ENCODE measurements around the gene CD9.

The CD9 gene

DNA sequence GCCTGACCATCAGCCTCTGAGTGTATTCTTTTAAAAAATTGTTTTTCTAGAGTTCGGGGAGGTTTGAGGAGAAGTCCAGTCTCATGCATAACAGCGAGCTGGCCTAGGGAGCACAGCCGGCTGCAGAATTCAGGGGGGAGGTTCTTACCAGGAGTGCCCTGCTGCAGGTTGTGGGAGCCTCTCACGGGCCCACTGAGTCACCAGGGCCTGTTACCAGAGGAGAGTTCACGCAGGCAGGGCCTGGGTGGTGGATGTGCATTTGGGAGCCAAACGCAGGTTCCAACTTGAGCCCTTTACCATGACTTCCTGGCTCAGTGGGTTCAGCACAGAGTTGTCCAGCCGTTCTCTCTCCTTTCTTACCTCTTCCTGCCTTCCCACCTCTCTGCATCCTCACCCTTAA lies 14.4 kb downstream of the CD9 start:
- Histone ChIP-seq H3K4me3 (replicated peaks; ENCODE audit: insufficient read depth, low read length) (no peak overlapping the region), H3K27ac (replicated peaks) (no peak overlapping the region), H3K27me3 (ENCODE audit: insufficient read depth, poor library complexity, severe bottlenecking) (no peaks in the 10 kb centered on the region)
- TF ChIP-seq GABPA (IDR thresholded peaks at IDR 0.05; ENCODE audit: low read depth) (no peak), SPI1 (IDR thresholded peaks at IDR 0.05; ENCODE audit: borderline replicate concordance, low read depth) (no peak), POLR2AphosphoS5 (IDR thresholded peaks at IDR 0.05; ENCODE audit: low read depth) (no peak)
- TF ChIP-seq, protein P1, sequence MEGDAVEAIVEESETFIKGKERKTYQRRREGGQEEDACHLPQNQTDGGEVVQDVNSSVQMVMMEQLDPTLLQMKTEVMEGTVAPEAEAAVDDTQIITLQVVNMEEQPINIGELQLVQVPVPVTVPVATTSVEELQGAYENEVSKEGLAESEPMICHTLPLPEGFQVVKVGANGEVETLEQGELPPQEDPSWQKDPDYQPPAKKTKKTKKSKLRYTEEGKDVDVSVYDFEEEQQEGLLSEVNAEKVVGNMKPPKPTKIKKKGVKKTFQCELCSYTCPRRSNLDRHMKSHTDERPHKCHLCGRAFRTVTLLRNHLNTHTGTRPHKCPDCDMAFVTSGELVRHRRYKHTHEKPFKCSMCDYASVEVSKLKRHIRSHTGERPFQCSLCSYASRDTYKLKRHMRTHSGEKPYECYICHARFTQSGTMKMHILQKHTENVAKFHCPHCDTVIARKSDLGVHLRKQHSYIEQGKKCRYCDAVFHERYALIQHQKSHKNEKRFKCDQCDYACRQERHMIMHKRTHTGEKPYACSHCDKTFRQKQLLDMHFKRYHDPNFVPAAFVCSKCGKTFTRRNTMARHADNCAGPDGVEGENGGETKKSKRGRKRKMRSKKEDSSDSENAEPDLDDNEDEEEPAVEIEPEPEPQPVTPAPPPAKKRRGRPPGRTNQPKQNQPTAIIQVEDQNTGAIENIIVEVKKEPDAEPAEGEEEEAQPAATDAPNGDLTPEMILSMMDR (IDR thresholded peaks at IDR 0.05; ENCODE audit: insufficient read depth, low read length) = no peak
- TF ChIP-seq, protein P2, sequence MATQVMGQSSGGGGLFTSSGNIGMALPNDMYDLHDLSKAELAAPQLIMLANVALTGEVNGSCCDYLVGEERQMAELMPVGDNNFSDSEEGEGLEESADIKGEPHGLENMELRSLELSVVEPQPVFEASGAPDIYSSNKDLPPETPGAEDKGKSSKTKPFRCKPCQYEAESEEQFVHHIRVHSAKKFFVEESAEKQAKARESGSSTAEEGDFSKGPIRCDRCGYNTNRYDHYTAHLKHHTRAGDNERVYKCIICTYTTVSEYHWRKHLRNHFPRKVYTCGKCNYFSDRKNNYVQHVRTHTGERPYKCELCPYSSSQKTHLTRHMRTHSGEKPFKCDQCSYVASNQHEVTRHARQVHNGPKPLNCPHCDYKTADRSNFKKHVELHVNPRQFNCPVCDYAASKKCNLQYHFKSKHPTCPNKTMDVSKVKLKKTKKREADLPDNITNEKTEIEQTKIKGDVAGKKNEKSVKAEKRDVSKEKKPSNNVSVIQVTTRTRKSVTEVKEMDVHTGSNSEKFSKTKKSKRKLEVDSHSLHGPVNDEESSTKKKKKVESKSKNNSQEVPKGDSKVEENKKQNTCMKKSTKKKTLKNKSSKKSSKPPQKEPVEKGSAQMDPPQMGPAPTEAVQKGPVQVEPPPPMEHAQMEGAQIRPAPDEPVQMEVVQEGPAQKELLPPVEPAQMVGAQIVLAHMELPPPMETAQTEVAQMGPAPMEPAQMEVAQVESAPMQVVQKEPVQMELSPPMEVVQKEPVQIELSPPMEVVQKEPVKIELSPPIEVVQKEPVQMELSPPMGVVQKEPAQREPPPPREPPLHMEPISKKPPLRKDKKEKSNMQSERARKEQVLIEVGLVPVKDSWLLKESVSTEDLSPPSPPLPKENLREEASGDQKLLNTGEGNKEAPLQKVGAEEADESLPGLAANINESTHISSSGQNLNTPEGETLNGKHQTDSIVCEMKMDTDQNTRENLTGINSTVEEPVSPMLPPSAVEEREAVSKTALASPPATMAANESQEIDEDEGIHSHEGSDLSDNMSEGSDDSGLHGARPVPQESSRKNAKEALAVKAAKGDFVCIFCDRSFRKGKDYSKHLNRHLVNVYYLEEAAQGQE (IDR thresholded peaks at IDR 0.05; ENCODE audit: insufficient replicate concordance, low read depth) = no peak
- no peak for DNase-seq (ENCODE audit: low read depth in 1 of 2, low spot score in 1 of 2)

DNA sequence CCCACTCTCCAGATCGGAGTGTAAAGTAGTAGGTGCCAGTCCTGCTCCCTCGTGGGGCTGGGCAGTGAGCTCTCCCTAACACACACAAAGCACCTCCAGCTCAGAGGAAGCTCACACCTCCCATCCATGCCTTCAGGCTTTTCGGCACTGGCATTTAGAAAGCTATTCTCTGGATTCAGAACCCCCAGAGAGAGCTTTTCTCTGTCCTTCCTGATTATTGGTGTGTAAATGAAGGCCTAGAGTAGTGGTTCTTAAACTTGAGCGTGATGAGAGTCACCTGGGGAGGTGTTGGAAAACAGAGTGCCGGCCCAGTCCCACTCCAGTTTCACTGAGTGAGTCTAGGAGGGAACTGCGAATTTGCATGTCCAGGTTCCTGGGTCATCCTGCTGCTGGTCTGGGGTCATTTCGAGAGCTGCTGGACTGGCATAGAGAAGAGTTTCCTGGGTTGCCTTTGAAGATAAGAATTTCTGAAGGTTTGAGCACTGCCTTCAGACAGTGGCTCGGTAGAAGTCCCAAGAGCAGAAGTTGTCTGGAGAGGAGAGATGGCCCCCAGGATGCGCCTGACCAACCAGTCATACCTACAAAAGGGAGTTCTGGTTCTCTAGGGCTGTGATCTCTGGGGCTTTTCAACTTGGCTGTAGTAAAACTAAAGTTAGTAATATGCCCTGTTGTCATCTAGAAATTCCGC lies 15.1 kb downstream of the CD9 start:
- no peak for DNase-seq (ENCODE audit: low read depth in 1 of 2, low spot score in 1 of 2)
- TF ChIP-seq SPI1 (IDR thresholded peaks at IDR 0.05; ENCODE audit: borderline replicate concordance, low read depth) (no peak), GABPA (IDR thresholded peaks at IDR 0.05; ENCODE audit: low read depth) (no peak), POLR2AphosphoS5 (IDR thresholded peaks at IDR 0.05; ENCODE audit: low read depth) (no peak)
- TF ChIP-seq, protein P1 (IDR thresholded peaks at IDR 0.05; ENCODE audit: insufficient read depth, low read length) = no peak
- TF ChIP-seq, protein P2 (IDR thresholded peaks at IDR 0.05; ENCODE audit: insufficient replicate concordance, low read depth) = no peak
- H3K27ac ChIP-seq (replicated peaks) = no peak overlapping the region
- no peaks in the 10 kb centered on the region for H3K27me3 ChIP-seq (ENCODE audit: insufficient read depth, poor library complexity, severe bottlenecking)
- H3K4me3 ChIP-seq (replicated peaks; ENCODE audit: insufficient read depth, low read length) = no peak overlapping the region

DNA sequence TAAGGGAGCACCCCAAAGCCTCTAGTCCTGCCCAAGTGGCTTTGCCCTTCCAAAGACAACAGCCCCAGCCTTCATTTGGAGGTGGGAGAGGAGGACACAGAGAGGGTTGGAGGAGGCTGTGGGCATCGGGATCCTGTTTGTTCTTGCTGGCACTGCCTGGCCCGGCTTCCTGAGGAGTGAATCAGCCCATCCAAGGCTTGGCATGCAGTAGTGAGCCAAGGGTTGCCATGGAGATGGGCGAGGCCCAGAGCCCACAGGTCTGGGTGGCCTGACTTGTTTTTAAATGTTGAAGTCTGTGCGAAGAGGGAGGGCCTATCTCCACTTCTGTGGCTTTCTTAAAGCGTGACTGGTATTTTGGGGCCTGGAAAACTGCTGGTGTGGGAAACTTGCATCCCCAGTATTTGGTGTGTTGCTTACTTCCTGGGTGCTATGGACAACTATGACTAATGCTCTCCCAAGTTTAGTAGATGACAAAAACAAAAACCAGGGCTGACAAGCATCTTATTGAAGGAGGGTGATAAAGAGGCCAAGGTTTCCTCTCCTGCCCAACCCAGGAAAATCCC lies 15.8 kb downstream of the CD9 start:
- no peak for DNase-seq (ENCODE audit: low read depth in 1 of 2, low spot score in 1 of 2)
- Histone ChIP-seq H3K27ac (replicated peaks) (no peak overlapping the region), H3K4me3 (replicated peaks; ENCODE audit: insufficient read depth, low read length) (no peak overlapping the region), H3K27me3 (ENCODE audit: insufficient read depth, poor library complexity, severe bottlenecking) (no peaks in the 10 kb centered on the region)
- TF ChIP-seq SPI1 (IDR thresholded peaks at IDR 0.05; ENCODE audit: borderline replicate concordance, low read depth) (no peak), POLR2AphosphoS5 (IDR thresholded peaks at IDR 0.05; ENCODE audit: low read depth) (no peak)
- TF ChIP-seq, protein P1 (IDR thresholded peaks at IDR 0.05; ENCODE audit: insufficient read depth, low read length) = no peak

Measured in HL-60 (cell line).